ENCODE measurements around the gene PRDM16.

- no peak for TF ChIP-seq CTCF (IDR thresholded peaks at IDR 0.05)
- no peak for TF ChIP-seq REST (IDR thresholded peaks at IDR 0.05; ENCODE audit: insufficient read depth in 1 of 2, low read depth in 2 of 2, low read length in 1 of 2)
- no peak for TF ChIP-seq POLR2AphosphoS5 (IDR thresholded peaks at IDR 0.05; ENCODE audit: low read depth, low read length)
- no peak for TF ChIP-seq SIN3A (IDR thresholded peaks at IDR 0.05; ENCODE audit: borderline replicate concordance, insufficient read depth, low read depth, low read length)
- TF ChIP-seq TCF7L2 (IDR thresholded peaks at IDR 0.05; ENCODE audit: low read depth, low read length): no peak
Measured at GRCh38 chr1:3230553-3230952, 161.6 kb downstream of the PRDM16 start.
